Posterior cingulate gyrus (tissue), 11 donors: Measurements from ENCODE around the gene DNAJA4.
"Not testable (repeated sequence)": the region's sequence is repeated elsewhere in the genome, so short reads cannot be mapped to it uniquely, and the experiment has no call there.

Source experiments
- DNase-seq, 10 donors: peaks; one replicate each; pipeline versions ENCODE4 v3.0.0 to v3.0.0-alpha.2; 2020 to 2021; ENCODE audit warnings: mixed read lengths in 3 of 10
- intact Hi-C: fragments of 100-400 bp; cut with DNase I; formaldehyde crosslinking; loops from one replicate; pipeline ENCODE4 v1.15.1; 2023

Gene DNAJA4

GRCh38 chr15:78243058-78243457, 21.3 kb upstream of the DNAJA4 start:
- intact Hi-C loops = loop anchor here (5.0 kb wide), 1 partner anchor 111 kb away; the partner anchor contains the start of gene CIB2
- no peak for DNase-seq

DNA sequence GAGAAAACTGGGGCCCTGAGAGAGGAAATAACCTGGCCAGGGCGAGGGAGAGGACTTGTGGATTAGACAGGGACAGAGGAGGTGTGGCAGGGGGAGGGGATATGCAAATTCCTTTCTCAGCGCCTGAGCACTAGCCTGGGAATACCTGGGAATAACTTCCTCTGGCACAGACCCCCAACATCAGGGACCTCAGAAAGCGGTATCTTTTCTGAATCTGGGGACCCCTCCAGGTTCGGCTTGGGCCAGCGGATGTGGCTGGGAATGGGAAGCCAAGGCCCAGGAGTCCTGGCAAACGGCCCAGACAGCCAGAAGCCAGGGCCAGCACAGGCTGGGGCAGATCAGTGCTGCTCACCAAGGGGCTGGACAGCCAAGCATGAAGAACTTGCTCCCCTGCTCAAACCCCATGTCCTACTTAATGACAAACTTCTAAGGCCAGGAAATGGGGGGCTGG, 20.8 kb upstream of the DNAJA4 start:
- DNase-seq = peak in 4 of 10 donors; percentile 31 to 89 (median 47)
- intact Hi-C loops = loop anchor here (5.0 kb wide), 1 partner anchor 111 kb away; the partner anchor contains the start of gene CIB2

DNA sequence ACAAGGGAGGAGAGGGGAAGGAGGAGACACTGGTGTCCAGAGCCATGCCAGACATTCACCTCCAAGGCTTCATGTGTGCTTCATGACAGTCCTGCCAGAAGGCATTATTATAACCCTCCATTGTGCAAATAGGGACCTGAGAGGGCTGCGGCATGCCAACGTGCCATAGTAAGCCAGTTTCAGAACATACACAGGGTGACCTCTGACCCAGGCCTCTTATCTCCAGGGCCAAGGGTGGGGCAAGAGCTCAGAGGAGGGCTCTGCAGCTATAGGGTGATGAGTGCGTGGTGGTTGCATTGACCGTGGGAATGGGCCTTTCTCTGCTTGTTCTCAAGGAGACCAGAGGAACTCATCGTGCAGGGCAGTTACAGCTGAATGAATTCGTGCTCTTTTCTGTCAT, 20.3 kb upstream of the DNAJA4 start:
- intact Hi-C loops = loop anchor here (5.0 kb wide), 1 partner anchor 112 kb away; the partner anchor contains the start of gene CIB2

GRCh38 chr15:78244893-78245292, 19.5 kb upstream of the DNAJA4 start:
- intact Hi-C loops = loop anchor here (5.0 kb wide), 1 partner anchor 113 kb away; the partner anchor contains the start of gene CIB2
- peak in 1 of 10 donors; percentile 17 for DNase-seq

More for the DNA sequence above, 20.3 kb upstream of the DNAJA4 start:
- peak in 1 of 10 donors; percentile 74 for DNase-seq

DNA sequence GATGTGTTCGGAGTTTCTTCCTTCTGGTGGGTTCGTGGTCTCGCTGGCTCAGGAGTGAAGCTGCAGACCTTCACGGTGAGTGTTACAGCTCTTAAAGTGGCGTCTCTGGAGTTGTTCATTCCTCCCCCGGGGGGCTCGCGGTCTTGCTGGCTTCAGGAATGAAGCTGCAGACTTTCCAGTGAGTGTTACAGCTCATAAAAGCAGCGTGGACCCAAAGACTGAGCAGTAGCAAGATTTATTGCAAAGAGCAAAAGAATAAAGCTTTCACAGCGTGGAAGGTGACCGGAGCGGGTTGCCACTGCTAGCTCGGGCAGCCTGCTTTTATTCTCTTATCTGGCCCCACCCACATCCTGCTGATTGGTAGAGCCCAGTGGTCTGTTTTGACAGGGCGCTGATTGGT, 19.0 kb upstream of the DNAJA4 start:
- intact Hi-C loops, DNase-seq: not testable (repeated sequence)

DNA sequence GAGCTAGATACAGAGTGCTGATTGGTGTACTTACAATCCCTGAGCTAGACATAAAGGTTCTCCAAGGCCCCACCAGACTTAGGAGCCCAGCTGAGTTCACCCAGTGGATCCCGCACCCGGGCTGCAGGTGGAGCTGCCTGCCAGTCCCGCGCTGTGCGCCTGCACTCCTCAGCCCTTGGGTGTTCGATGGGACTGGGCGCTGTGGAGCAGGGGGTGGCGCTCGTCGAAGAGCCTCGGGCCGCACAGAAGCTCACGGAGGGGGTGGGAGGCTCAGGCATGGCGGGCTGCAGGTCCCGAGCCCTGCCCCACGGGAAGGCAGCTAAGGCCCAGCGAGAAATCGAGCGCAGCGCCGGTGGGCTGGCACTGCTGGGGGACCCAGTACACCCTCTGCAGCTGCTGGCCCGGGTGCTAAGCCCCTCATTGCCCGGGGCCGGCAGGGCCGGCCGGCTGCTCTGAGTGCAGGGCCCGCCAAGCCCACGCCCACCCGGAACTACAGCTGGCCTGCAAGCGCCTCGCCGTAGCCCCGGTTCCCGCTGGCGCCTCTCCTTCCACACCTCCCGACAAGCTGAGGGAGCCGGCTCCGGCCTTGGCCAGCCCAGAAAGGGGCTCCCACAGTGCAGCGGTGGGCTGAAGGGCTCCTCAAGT, 18.3 kb upstream of the DNAJA4 start:
- DNase-seq, intact Hi-C loops: not testable (repeated sequence)

DNA sequence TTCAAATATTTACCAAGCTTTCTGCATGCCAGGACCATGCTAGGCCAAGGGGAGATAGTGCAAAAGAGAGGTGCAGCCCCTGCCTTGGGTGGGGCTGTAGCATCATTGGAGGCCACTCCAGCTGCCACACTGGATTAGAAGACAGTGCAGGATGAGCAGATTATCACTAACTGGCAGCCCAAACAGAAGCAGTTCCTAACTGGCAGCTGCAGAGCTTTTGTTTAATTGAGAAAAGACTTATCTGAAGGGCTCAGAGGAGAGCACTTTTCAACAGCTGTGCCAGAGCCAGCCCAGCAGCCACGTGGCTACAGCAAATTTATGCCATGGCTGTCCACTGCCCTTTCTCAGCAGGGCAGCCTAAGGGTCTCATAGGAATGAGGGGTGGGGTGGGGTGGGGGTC, 16.5 kb upstream of the DNAJA4 start:
- DNase-seq = no peak
- intact Hi-C loops = no loop called here

GRCh38 chr15:78249131-78249530, 15.2 kb upstream of the DNAJA4 start:
- intact Hi-C loops = no loop called here
- no peak for DNase-seq

DNA sequence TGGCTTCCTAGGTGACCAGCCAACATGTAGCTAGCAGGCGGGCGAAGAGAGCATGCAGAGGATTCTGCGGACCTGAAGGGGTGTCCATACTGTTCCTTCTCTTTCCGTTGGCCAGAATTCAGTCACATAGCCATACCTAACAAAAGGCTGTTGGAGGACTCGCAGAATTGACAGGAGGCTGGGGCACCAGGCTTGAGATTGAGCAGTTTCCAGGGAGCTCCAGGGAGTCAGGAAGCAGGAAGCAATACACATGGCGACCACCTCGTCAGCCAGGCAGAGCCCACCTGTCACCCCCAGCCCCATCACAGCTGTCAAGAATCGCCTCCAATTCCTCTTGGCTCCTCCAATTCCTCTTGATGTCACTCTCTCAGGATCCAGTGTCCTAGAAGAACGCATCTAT, 13.2 kb upstream of the DNAJA4 start:
- intact Hi-C loops = no loop called here
- no peak for DNase-seq

DNA sequence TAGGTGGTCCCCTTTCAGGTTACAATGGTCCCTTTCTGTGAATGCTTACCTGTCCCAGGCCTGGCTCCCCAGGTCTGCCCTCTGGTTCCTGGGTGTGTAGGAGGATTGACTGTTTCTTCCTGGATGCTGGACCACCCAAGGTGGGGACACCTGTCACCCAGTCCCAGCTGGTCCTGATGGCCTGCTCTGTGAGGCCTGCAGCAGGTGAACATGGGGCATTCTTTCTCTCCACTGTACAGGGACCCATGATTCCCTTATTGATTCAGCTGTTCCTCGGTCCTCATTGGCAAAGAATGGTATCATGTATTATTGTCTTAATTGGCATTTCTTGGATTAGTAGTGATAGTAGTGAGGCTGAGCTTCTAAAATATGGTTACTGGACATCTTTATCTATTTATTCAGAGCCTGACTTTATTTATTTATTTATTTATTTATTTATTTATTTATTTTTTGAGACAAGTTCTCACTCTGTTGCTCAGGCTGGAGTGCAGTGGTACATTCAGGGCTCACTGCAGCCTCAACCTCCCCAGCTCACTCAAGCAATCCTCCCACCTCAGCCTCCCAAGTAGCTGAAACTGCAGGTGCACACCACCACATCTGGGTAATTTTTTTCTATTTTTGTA, 8.8 kb upstream of the DNAJA4 start:
- intact Hi-C loops = no loop called here
- peak in 1 of 10 donors; percentile 48 for DNase-seq

GRCh38 chr15:78256044-78256437, 8.3 kb upstream of the DNAJA4 start:
- DNase-seq = no peak
- intact Hi-C loops = no loop called here

GRCh38 chr15:78257681-78258080, 6.7 kb upstream of the DNAJA4 start:
- intact Hi-C loops = no loop called here
- no peak for DNase-seq

GRCh38 chr15:78259232-78259631, 5.1 kb upstream of the DNAJA4 start:
- DNase-seq = no peak
- intact Hi-C loops = no loop called here

- intact Hi-C loops = no loop called here
- DNase-seq = no peak
Observed at GRCh38 chr15:78260489-78260888, 3.9 kb upstream of the DNAJA4 start.

DNA sequence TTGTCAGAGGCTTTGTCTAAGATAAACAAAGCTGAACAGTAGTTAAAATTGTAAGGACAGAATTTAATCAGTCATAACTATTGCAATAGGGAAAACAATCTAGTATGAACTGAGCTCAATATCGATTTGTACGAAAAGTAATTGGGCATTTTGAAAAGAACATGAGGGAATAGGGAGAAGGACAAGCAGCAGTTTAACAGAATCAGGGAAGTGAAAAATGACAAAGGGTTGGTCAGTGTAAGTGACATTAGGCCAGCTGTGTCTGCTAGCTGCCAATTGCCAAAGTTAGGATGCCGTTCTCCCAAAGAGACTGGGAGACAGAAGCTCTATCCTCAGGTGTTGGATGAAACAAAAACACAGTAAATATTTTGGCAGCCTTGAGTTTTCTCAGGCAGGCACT, 3.3 kb upstream of the DNAJA4 start:
- DNase-seq = no peak
- intact Hi-C loops = no loop called here

DNA sequence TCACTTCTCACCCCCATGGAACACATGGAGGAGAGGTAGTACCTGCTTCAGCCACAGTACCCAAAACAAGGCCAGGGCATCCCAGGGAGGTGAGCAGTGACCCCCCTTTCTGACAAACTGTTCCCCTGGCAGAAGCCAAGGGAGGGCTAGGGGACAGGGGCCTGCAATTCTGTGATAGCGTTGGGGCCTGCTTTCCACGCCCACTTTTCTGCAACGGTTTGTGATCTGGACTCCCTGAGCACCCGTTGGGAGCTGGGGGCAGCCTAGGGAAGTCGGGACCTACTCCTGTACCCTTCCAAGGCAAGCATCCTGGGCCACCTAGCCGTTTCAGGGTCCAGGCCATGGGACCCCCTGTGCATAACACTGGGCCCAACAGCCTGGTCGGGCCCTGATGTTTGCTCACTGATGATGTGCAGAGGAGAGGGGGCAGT, 996 bp upstream of the DNAJA4 start:
- intact Hi-C loops = no loop called here
- DNase-seq = no peak

- peak in 2 of 10 donors; percentile 67 to 84 for DNase-seq
- intact Hi-C loops = no loop called here
Observed at GRCh38 chr15:78263907-78264303, 457 bp upstream of the DNAJA4 start.

DNA sequence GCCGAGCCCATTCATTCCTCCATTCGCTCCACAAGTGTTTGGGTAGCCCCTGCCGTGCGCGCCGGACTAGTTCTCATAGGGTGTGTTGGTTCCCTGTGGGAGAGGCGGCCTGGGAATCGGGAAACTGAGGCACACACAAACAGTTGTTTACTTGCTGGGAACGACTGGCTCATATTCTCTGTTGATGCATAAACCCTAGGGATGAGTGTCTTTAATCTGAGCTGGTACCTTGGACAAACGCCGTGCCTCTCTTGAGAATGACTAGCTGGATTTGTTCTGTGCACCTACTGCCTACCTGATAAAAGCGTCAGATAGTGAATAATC, 737 bp downstream of the DNAJA4 start:
- no peak for DNase-seq
- intact Hi-C loops = no loop called here

DNA sequence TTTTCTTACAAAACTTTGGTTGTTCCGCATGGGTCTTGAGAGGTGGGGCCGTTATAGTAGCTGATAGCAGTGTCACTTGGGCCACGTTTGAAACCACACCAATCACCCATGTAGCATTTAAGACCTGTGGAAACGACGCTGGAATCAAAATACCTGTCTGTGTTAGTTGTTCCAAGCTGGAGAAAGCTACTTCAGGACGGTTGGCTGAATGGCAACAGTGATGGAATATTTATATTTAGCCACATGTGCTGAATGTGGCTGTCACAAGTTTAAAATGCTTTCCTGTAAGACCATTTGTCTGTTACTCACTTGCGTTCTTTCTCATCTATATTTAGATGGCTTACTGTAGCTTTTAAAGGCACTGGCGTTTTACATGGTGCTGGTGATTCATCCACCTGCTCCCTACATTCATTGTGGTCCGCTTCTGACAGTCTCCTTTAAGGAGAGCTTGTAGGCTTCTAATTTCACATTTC, 1.4 kb downstream of the DNAJA4 start:
- no peak for DNase-seq
- intact Hi-C loops = no loop called here

DNA sequence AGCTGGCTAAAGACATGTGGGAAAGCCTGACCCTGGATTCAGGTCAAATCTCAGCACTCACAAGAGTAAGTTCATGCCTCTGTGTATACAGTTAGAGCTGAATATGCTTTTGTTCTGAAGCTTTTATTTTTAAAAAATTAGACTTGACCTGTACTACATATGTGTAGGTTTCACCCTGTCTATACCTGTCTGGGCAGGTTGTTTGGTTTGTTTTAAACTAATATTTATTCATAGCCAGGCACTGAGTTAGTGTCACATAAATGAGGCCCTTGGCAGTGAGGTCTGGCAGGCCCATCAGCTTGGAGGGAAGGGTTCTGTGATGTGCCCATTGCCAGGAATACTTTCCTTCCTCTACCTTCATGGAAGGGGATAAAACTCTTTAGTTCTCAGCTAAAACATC, 1.9 kb downstream of the DNAJA4 start:
- no peak for DNase-seq
- intact Hi-C loops = no loop called here

DNA sequence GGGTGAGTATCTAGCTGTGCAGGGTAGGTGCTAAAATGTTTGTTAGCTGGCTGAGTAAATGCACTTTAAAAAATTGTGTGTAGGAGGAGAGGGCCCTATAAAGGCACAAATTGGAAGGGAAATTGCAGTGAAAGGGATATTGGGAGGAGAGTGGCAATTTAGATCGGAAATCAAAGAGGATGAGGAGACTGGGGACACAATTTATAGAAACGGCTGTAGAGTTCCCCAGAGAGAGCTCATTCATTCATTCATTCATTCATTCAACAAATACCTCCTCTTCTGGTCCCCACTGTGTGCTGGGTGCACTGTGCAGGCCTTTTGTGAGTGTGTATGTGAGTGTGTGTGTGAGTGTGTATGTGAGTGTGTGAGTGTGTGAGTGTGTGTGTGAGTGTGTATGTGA, 2.4 kb downstream of the DNAJA4 start:
- intact Hi-C loops = no loop called here
- no peak for DNase-seq

GRCh38 chr15:78272316-78272715, 8.0 kb downstream of the DNAJA4 start:
- DNase-seq = no peak
- intact Hi-C loops = no loop called here
